HCT116 (cell line): ENCODE data around the gene DEFB108B. TPM values are rescaled to one million over a fixed set of nuclear protein-coding genes. Genes with fewer than 3 reads are reported as not detected.
"Not testable (repeated sequence)": the region's sequence is repeated elsewhere in the genome, so short reads cannot be mapped to it uniquely, and the experiment has no call there.

Experiments used
- ATAC-seq: fragments of 200-7000 bp; cut with Tn5 transposase; 2 replicates; pipeline ENCODE4 v1.9.1; 2020; ENCODE audit warnings: mild to moderate bottlenecking, moderate library complexity
- BruUV-seq: library from RNA; stranded (reverse); fragments of 400-500 nt; replicated peaks from 2 replicates; lab custom pipeline; 2021; lab: Mats Ljungman, UMichigan
- CTCF ChIA-PET: fragments of 300-600 bp; sonication (Branson Sonifier 250); formaldehyde crosslinking; loops from one replicate; lab custom pipeline; 2021; ENCODE audit warnings: antibody characterized with exemption; lab: Charles Lee
- POLR2A ChIA-PET: fragments of 300-600, 350-600 bp; sonication (Branson Sonifier 250); formaldehyde crosslinking; loops from one replicate; lab custom pipeline; 2021; ENCODE audit warnings: antibody characterized with exemption; lab: Charles Lee
- RAD21 ChIA-PET, 2 experiments: fragments of 300-600 bp; sonication (Branson Sonifier 250); formaldehyde crosslinking; loops; one replicate each; lab custom pipeline; 2023; ENCODE audit warnings: low total read pairs in 2 of 2; ENCODE audit not compliant: uncharacterized antibody in 2 of 2, unreplicated experiment in 2 of 2, low non-redundant PET in 1 of 2; lab: Charles Lee
- DNase-seq: peaks from one replicate; pipeline ENCODE4 v3.0.0-alpha.2; 2010; ENCODE audit warnings: low read depth, low spot score
- H2AFZ ChIP-seq: fragments of 200-600 bp; shearing (Covaris generic), sonication (generic); 2 replicates; pipeline ENCODE4 v1.6.1; 2017; ENCODE audit warnings: low read depth, mixed run types, mixed read lengths, antibody characterized with exemption, low read length; ENCODE audit not compliant: poor library complexity, severe bottlenecking
- H3K27ac ChIP-seq: 2 replicates; pipeline ENCODE4 v1.5.1; 2012; ENCODE audit warnings: low read depth, low read length
- H3K27me3 ChIP-seq: fragments of 200-600 bp; sonication (generic); 2 replicates; pipeline ENCODE4 v1.6.1; 2016; ENCODE audit warnings: mixed run types, low read length, mixed read lengths; ENCODE audit not compliant: insufficient read depth
- H3K36me3 ChIP-seq, 2 experiments: fragments of 200-500 bp in 1 of 2; fragments of 200-600 bp in 1 of 2; sonication (Bioruptor generic) in 1 of 2; sonication (generic) in 1 of 2; 2 replicates each; pipeline versions ENCODE4 v1.5.1 to v1.6.1; 2014 to 2016; ENCODE audit warnings: low read length in 2 of 2, inconsistent platforms in 1 of 2, mixed read lengths in 1 of 2, mixed run types in 1 of 2; ENCODE audit not compliant: insufficient read depth in 2 of 2, control insufficient read depth in 1 of 2
- H3K4me1 ChIP-seq, 2 experiments: fragments of 200-600 bp in 1 of 2; sonication (generic) in 1 of 2; 2 replicates each; pipeline versions ENCODE4 v1.5.1 to v1.6.1; 2012 to 2017; ENCODE audit warnings: low read length in 2 of 2, inconsistent platforms in 1 of 2, mild to moderate bottlenecking in 1 of 2, mixed read lengths in 1 of 2, mixed run types in 1 of 2, moderate library complexity in 1 of 2; ENCODE audit not compliant: insufficient read depth in 2 of 2, control insufficient read depth in 1 of 2
- H3K4me2 ChIP-seq: fragments of 200-600 bp; sonication (generic); 2 replicates; pipeline ENCODE4 v1.6.1; 2017; ENCODE audit warnings: mixed run types, low read length, mixed read lengths
- H3K4me3 ChIP-seq, 2 experiments: fragments of 200-600 bp in 1 of 2; sonication (generic) in 1 of 2; replicated peaks in 1 of 2; 2 replicates each; pipeline ENCODE4 v1.5.1; 2011 to 2016; ENCODE audit warnings: low read length in 2 of 2, control low read depth in 1 of 2, low read depth in 1 of 2, mild to moderate bottlenecking in 1 of 2, mixed read lengths in 1 of 2, mixed run types in 1 of 2
- H3K79me2 ChIP-seq: fragments of 200-600 bp; sonication (generic); 2 replicates; pipeline ENCODE4 v1.6.1; 2017; ENCODE audit warnings: mild to moderate bottlenecking, mixed run types, low read length, moderate library complexity, mixed read lengths; ENCODE audit not compliant: insufficient read depth
- H3K9ac ChIP-seq: fragments of 200-600 bp; sonication (generic); 2 replicates; pipeline ENCODE4 v1.6.1; 2016; ENCODE audit warnings: low read length, mixed read lengths
- H3K9me2 ChIP-seq: fragments of 200-600 bp; sonication (generic), shearing (Covaris generic); 2 replicates; pipeline ENCODE4 v1.6.1; 2017; ENCODE audit warnings: mixed run types, mild to moderate bottlenecking, moderate library complexity; ENCODE audit not compliant: insufficient read depth
- H3K9me3 ChIP-seq, 2 experiments: fragments of 200-500 bp in 1 of 2; fragments of 200-600 bp in 1 of 2; sonication (Bioruptor generic) in 1 of 2; sonication (generic) in 1 of 2; 2 replicates each; pipeline ENCODE4 v1.6.1; 2014 to 2017; ENCODE audit warnings: low read length in 2 of 2, mixed read lengths in 2 of 2, inconsistent platforms in 1 of 2, low read depth in 1 of 2, mild to moderate bottlenecking in 1 of 2, mixed run types in 1 of 2, moderate library complexity in 1 of 2; ENCODE audit not compliant: control insufficient read depth in 1 of 2, insufficient read depth in 1 of 2
- H4K20me1 ChIP-seq: fragments of 200-600 bp; sonication (generic), shearing (Covaris generic); 2 replicates; pipeline ENCODE4 v1.6.1; 2017; ENCODE audit warnings: mixed run types, mild to moderate bottlenecking, moderate library complexity; ENCODE audit not compliant: insufficient read depth
- RAD21 ChIP-seq: IDR thresholded peaks from 2 replicates; pipeline ENCODE4 v1.6.1; 2012; ENCODE audit warnings: low read depth, mild to moderate bottlenecking
- intact Hi-C: fragments of 100-400 bp; cut with micrococcal nuclease; formaldehyde crosslinking; loops from 2 replicates; pipeline ENCODE4 v1.10.0; 2022
- total RNA-seq: library from RNA; stranded (reverse); gene quantifications from one replicate; pipeline ENCODE4 v1.2.1, GENCODE V29; 2021; ENCODE audit not compliant: unreplicated experiment
- TF ChIP-seq, protein P1 (sequence below), 3 experiments: fragments of 200-600 bp in 1 of 3; sonication (generic) in 1 of 3; IDR thresholded peaks in 2 of 3; conservative IDR thresholded peaks in 1 of 3; 2 replicates each; pipeline ENCODE4 v1.5.1; 2012 to 2017; ENCODE audit warnings: low read depth in 2 of 3, low read length in 2 of 3, antibody characterized with exemption in 1 of 3, borderline replicate concordance in 1 of 3, control low read depth in 1 of 3, mild to moderate bottlenecking in 1 of 3, mixed read lengths in 1 of 3, mixed run types in 1 of 3, moderate library complexity in 1 of 3; ENCODE audit not compliant: insufficient read depth in 1 of 3

The DEFB108B gene
- total RNA-seq, 1 experiment from 2014 or later: not detected

DNA sequence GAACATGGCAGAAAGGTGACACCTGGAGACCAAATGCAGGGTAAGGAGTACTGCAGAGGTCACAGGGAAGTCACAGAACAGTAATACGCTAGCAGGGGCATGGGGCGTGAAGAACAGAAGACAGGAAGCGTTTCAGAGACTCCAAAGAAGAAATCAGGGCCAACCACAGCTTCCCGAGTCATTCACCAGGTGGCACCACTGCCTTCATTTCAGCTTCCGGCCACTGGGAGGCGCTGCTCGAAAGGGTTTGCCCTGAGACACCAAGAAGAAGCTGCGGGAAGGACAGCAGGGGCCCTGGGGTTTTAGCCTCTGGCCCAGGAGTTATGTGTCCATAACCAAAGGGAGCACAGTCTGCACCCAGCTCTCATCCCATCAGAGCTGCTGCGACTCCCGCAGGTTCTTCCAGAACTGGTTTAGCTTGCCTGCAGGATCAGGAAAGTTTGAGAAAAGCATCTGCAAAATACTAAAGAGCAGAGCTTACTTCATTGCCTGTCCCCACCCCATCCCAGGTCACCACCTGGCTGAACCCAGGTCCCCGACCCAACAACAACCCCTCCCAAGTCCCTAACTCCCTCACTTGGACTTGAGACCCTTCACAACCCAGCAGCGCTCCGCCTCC is 32.6 kb upstream of the DEFB108B start:
- H3K4me3 ChIP-seq, POLR2A ChIA-PET, H3K4me2 ChIP-seq, H4K20me1 ChIP-seq, H3K27ac ChIP-seq, ATAC-seq, H2AFZ ChIP-seq, H3K9me2 ChIP-seq, H3K79me2 ChIP-seq, H3K4me1 ChIP-seq, H3K9me3 ChIP-seq, BruUV-seq, H3K36me3 ChIP-seq, H3K9ac ChIP-seq, H3K27me3 ChIP-seq: not testable (repeated sequence)
- TF ChIP-seq RAD21: peak; percentile 72
- TF ChIP-seq, protein P1, sequence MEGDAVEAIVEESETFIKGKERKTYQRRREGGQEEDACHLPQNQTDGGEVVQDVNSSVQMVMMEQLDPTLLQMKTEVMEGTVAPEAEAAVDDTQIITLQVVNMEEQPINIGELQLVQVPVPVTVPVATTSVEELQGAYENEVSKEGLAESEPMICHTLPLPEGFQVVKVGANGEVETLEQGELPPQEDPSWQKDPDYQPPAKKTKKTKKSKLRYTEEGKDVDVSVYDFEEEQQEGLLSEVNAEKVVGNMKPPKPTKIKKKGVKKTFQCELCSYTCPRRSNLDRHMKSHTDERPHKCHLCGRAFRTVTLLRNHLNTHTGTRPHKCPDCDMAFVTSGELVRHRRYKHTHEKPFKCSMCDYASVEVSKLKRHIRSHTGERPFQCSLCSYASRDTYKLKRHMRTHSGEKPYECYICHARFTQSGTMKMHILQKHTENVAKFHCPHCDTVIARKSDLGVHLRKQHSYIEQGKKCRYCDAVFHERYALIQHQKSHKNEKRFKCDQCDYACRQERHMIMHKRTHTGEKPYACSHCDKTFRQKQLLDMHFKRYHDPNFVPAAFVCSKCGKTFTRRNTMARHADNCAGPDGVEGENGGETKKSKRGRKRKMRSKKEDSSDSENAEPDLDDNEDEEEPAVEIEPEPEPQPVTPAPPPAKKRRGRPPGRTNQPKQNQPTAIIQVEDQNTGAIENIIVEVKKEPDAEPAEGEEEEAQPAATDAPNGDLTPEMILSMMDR (IDR thresholded peaks at IDR 0.05 in 2 of 3, conservative IDR thresholded peaks at IDR 0.05 in 1 of 3; ENCODE audit: borderline replicate concordance in 1 of 3, insufficient read depth in 1 of 3, low read depth in 2 of 3, low read length in 2 of 3): peak; percentile 74 to 99 (median 85)
- ChIA-PET RAD21 (interaction anchor here in 1 of 2 experiments (0.6 kb wide), 1 partner anchor 383 kb away, joined by 4 read pairs; no protein-coding TSS in a partner anchor), CTCF (interaction anchor here (0.6 to 1.3 kb wide), 5 partner anchors 8 to 647 kb away, joined by 3 to 6 read pairs (median 4); no protein-coding TSS in a partner anchor)
- intact Hi-C loops: loop anchor here (10.0 kb wide), 1 partner anchor 634 kb away; the partner anchor contains the start of gene CLPB
- peak; percentile 47 for DNase-seq

DNA sequence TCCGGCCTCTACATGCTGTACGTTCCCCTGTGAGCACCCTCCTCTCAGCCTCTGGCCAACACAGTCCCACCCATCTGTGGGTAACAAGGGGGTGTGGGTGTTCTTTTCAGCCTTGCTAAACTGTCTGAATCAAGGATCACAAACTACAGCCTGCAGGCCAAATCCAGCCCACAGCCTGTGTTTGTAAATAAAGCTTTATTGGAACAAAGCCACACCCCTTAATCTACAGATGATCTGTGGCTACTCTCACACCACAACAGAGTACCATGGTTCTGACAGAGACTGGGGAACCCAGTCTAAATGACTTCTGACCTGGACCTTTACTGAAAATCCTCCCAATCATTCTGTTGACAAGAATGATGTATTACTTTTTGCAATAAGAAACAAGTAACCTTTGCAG is 32.0 kb upstream of the DEFB108B start:
- H3K9ac ChIP-seq, H3K36me3 ChIP-seq, H4K20me1 ChIP-seq, H3K79me2 ChIP-seq, DNase-seq, RAD21 ChIA-PET, ATAC-seq, H3K27ac ChIP-seq, H3K4me1 ChIP-seq, H3K9me2 ChIP-seq, POLR2A ChIA-PET, H2AFZ ChIP-seq, H3K4me3 ChIP-seq, H3K9me3 ChIP-seq, H3K4me2 ChIP-seq, H3K27me3 ChIP-seq, BruUV-seq: not testable (repeated sequence)
- CTCF ChIA-PET: interaction anchor here (0.8 to 1.3 kb wide), 3 partner anchors 630 to 646 kb away, joined by 3 to 6 read pairs (median 4); no protein-coding TSS in a partner anchor
- intact Hi-C loops: loop anchor here (10.0 kb wide), 1 partner anchor 634 kb away; the partner anchor contains the start of gene CLPB

DNA sequence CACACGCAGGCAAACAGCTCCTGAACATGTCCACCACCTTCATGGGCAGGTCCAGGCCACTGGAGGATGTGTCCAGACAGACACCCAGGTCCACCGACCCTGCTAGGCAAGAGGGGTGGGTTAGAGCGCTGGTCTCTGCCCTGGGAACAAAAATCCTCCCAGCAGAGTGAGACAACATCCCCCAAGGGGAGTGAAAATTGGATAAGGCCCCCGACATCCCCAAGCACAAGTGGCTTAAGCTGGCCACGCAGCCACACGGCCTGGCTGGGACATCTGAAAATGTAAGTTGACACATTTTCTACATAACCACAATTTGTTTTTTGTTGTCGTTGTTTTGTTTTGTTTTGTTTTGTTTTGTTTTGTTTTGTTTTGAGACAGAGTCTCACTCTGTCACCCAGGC is 30.1 kb upstream of the DEFB108B start:
- ATAC-seq, H3K4me3 ChIP-seq, H3K27me3 ChIP-seq, H3K9me3 ChIP-seq, H3K4me1 ChIP-seq, H3K79me2 ChIP-seq, CTCF ChIA-PET, RAD21 ChIA-PET, H3K9me2 ChIP-seq, H3K36me3 ChIP-seq, H3K9ac ChIP-seq, DNase-seq, POLR2A ChIA-PET, H4K20me1 ChIP-seq, H3K27ac ChIP-seq, H3K4me2 ChIP-seq, H2AFZ ChIP-seq, BruUV-seq: not testable (repeated sequence)
- intact Hi-C loops: loop anchor here (10.0 kb wide), 1 partner anchor 632 kb away; the partner anchor contains the start of gene CLPB
